GM12878 (cell line): ENCODE measurements around the gene WBP4. TPM values are rescaled to one million over a fixed set of nuclear protein-coding genes. Genes with fewer than 3 reads are reported as not detected.

Experiments used
- BHLHE40 ChIP-seq, 2 experiments: fragments of 450-650 bp in 1 of 2; IDR thresholded peaks; 2 replicates each; pipeline ENCODE4 v1.6.1; 2011 to 2017; ENCODE audit warnings: low read depth in 2 of 2, borderline replicate concordance in 1 of 2, improper control_type of control experiment in 1 of 2, low read length in 1 of 2, mild to moderate bottlenecking in 1 of 2
- CBFB ChIP-seq: IDR thresholded peaks from 2 replicates; pipeline ENCODE4 v1.6.1; 2016; ENCODE audit warnings: antibody characterized with exemption, low read depth
- CEBPB ChIP-seq, 2 experiments: fragments of 150-350 bp in 1 of 2; IDR thresholded peaks; 2 replicates each; pipeline ENCODE4 v1.6.1; 2012 to 2014; ENCODE audit warnings: low read depth in 2 of 2, low read length in 2 of 2, borderline replicate concordance in 1 of 2, inconsistent platforms in 1 of 2
- CHD4 ChIP-seq: fragments of 200-600 bp; sonication (generic); IDR thresholded peaks from 2 replicates; pipeline ENCODE4 v1.6.1; 2016; ENCODE audit warnings: mild to moderate bottlenecking
- DPF2 ChIP-seq: fragments of 450-650 bp; IDR thresholded peaks from 2 replicates; pipeline ENCODE4 v1.6.1; 2017; ENCODE audit warnings: mild to moderate bottlenecking
- FOS ChIP-seq: IDR thresholded peaks from 3 replicates; pipeline ENCODE4 v1.6.1; 2011; ENCODE audit warnings: borderline replicate concordance; ENCODE audit not compliant: insufficient read length; ENCODE audit errors: extremely low read depth
- HDAC6 ChIP-seq: fragments of 200-600 bp; sonication (generic); IDR thresholded peaks from one replicate; pipeline ENCODE4 v1.8.0; 2017; ENCODE audit warnings: antibody characterized with exemption; ENCODE audit not compliant: unreplicated experiment
- JUNB ChIP-seq: IDR thresholded peaks from 2 replicates; pipeline ENCODE4 v1.6.1; 2016; ENCODE audit warnings: antibody characterized with exemption, mild to moderate bottlenecking
- JUND ChIP-seq: IDR thresholded peaks from 2 replicates; pipeline ENCODE4 v1.6.1; 2012; ENCODE audit warnings: low read depth, mild to moderate bottlenecking, low read length, improper control_type of control experiment, moderate library complexity
- KDM1A ChIP-seq: fragments of 200-600 bp; sonication (generic); IDR thresholded peaks from 2 replicates; pipeline ENCODE4 v1.6.1; 2016; ENCODE audit warnings: borderline replicate concordance
- KLF5 ChIP-seq: fragments of 450-650 bp; IDR thresholded peaks from 2 replicates; pipeline ENCODE4 v1.6.1; 2014; ENCODE audit warnings: mild to moderate bottlenecking; ENCODE audit not compliant: partially characterized antibody
- MTA3 ChIP-seq: IDR thresholded peaks from 2 replicates; pipeline ENCODE4 v1.6.1; 2012; ENCODE audit warnings: low read length, inconsistent platforms, borderline replicate concordance
- MXI1 ChIP-seq: fragments of 150-350 bp; IDR thresholded peaks from 2 replicates; pipeline ENCODE4 v1.6.1; 2011; ENCODE audit warnings: low read depth, mild to moderate bottlenecking, inconsistent platforms, low read length, improper control_type of control experiment
- NBN ChIP-seq: fragments of 450-650 bp; IDR thresholded peaks from 2 replicates; pipeline ENCODE4 v1.6.1; 2016
- NR2C2 ChIP-seq: IDR thresholded peaks from 2 replicates; pipeline ENCODE4 v1.6.1; 2011; ENCODE audit warnings: borderline replicate concordance, low read depth; ENCODE audit not compliant: control insufficient read depth, insufficient read length
- RCOR1 ChIP-seq: conservative IDR thresholded peaks from 2 replicates; pipeline ENCODE4 v1.6.1; 2012; ENCODE audit warnings: low read depth, low read length, improper control_type of control experiment
- SMC3 ChIP-seq: IDR thresholded peaks from 2 replicates; pipeline ENCODE4 v1.6.1; 2011; ENCODE audit warnings: low read length, improper control_type of control experiment, borderline replicate concordance
- SRF ChIP-seq, 2 experiments: IDR thresholded peaks; 2 replicates each; pipeline ENCODE4 v1.6.1; 2011; ENCODE audit warnings: low read depth in 2 of 2, low read length in 2 of 2, mild to moderate bottlenecking in 1 of 2, moderate library complexity in 1 of 2
- SUPT20H ChIP-seq: IDR thresholded peaks from 2 replicates; pipeline ENCODE4 v1.6.1; 2011; ENCODE audit warnings: low read depth, mild to moderate bottlenecking, low read length, moderate library complexity, borderline replicate concordance; ENCODE audit not compliant: control insufficient read depth
- TBL1XR1 ChIP-seq: IDR thresholded peaks from 2 replicates; pipeline ENCODE4 v1.6.1; 2012; ENCODE audit warnings: low read depth, low read length, improper control_type of control experiment
- YBX1 ChIP-seq: fragments of 450-650 bp; IDR thresholded peaks from 2 replicates; pipeline ENCODE4 v1.6.1; 2016; ENCODE audit warnings: antibody characterized with exemption
- YY1 ChIP-seq: IDR thresholded peaks from 2 replicates; pipeline ENCODE4 v1.6.1; 2011; ENCODE audit warnings: low read depth, mild to moderate bottlenecking, low read length
- ZNF207 ChIP-seq: fragments of 450-650 bp; IDR thresholded peaks from 2 replicates; pipeline ENCODE4 v1.6.1; 2014; ENCODE audit warnings: antibody characterized with exemption, mild to moderate bottlenecking, borderline replicate concordance
- ZNF384 ChIP-seq: IDR thresholded peaks from 2 replicates; pipeline ENCODE4 v1.6.1; 2012; ENCODE audit warnings: low read depth, mild to moderate bottlenecking, low read length, improper control_type of control experiment, borderline replicate concordance
- polyA plus RNA-seq, 11 experiments: library from polyadenylated mRNA; depleted of rRNA in 4 of 11; unstranded in 6 of 11; stranded (reverse) in 5 of 11; fragments of >200 nt; fragmentation: Nextera tagmentation in 4 of 11; fragmentation: Illumina TruSeq in 1 of 11; extraction: Ambion mirVana in 4 of 11; extraction: Trizol in 1 of 11; gene quantifications; 1 replicate in 1 of 11; 2 replicates in 10 of 11; pipeline versions ENCODE4 v1.2.1 to v1.2.3, GENCODE V29; 2011 to 2016; ENCODE audit warnings: inconsistent platforms in 2 of 11, missing spikeins in 2 of 11, low read depth in 1 of 11
- total RNA-seq, 4 experiments: library from RNA; depleted of rRNA in 3 of 4; stranded (reverse); fragments of >200 nt in 3 of 4; fragmentation: Illumina TruSeq in 1 of 4; extraction: Trizol in 1 of 4; gene quantifications; 2 replicates each; pipeline versions ENCODE4 v1.2.1 to v1.2.3, GENCODE V29; 2013 to 2021
- TF ChIP-seq, protein P1 (sequence below): fragments of 450-650 bp; formaldehyde crosslinking; IDR thresholded peaks from 2 replicates; pipeline ENCODE4 v1.5.0; 2022; ENCODE audit warnings: mild to moderate bottlenecking, missing genetic modification characterization
- TF ChIP-seq, protein P2 (sequence below): fragments of 450-650 bp; IDR thresholded peaks from 2 replicates; pipeline ENCODE4 v1.6.1; 2018; ENCODE audit warnings: borderline replicate concordance, mild to moderate bottlenecking; ENCODE audit not compliant: partially characterized antibody

The WBP4 gene
- total and polyA plus RNA-seq, 10 of the 15 experiments (the other 5 are each of a cell fraction or from before 2014, with no cell fraction given) = 7.4 to 21.6 (median 14.2) TPM

DNA sequence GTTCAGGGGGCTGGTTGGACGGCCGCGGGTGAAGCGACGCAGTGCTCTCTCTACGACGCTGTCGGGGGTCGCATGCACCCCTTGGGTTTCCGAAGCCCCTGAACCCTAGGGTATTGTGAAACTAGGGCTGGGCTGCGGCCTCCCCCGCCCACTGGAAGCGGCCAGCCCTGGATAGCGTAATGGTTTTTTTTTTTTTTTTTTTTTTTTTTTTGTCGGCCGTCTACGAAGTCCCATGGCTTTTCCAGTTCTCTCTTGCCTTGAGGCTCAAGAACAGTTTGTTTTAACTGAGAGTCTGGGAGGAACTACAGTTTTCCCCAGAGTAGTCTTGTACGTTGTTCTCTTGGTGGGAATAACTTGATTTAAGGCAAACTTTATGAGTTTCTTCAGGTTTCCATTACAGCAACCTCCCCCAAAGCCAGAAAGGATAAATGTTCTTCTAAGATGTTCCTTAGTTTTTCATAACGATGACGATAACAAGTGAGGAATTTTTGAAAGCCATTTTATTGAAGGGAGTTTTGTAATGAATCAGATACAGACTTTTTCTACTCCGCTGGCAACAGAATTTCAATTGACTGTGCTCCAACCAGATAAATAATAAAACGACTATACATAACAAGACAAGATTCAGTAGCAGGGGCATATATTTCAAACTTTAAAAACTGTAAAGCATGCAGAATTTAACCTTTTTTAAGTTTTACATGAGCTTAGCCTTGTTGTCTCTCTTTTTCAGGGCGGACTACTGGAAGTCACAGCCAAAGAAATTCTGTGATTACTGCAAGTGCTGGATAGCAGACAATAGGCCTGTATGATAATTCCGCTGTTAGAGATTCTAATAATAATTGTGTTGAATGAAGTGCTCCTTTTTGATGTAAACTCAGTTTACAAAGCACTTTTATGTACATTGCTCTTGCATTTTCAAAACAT lies 867 bp downstream of the WBP4 start (continued):
- TF ChIP-seq SUPT20H (no peak), SMC3 (no peak), ZNF207 (no peak), ZNF384 (peak; percentile 98), CEBPB (IDR thresholded peaks at IDR 0.05; ENCODE audit: borderline replicate concordance in 1 of 2, low read depth in 2 of 2, low read length in 2 of 2) (peak in 1 of 2 experiments; percentile 34; a peak in 1 of 4 replicates), RCOR1 (no peak), NR2C2 (no peak), YY1 (no peak), JUNB (peak; percentile 5; the same call in 1 of the 2 replicates), MXI1 (no peak), FOS (no peak), CHD4 (no peak), SRF (IDR thresholded peaks at IDR 0.05; ENCODE audit: low read depth in 2 of 2, low read length in 2 of 2) (no peak), TBL1XR1 (0 out of 2 replicates have a peak, but pooled peaks have one; percentile 2), HDAC6 (no peak), CBFB (no peak), KLF5 (no peak), JUND (no peak), KDM1A (no peak), YBX1 (no peak), BHLHE40 (IDR thresholded peaks at IDR 0.05; ENCODE audit: borderline replicate concordance in 1 of 2, low read depth in 2 of 2, low read length in 1 of 2) (no peak; a peak in 1 of 4 replicates), MTA3 (no peak), DPF2 (no peak; the same call in 1 of the 2 replicates), NBN (no peak)
- TF ChIP-seq, protein P1, sequence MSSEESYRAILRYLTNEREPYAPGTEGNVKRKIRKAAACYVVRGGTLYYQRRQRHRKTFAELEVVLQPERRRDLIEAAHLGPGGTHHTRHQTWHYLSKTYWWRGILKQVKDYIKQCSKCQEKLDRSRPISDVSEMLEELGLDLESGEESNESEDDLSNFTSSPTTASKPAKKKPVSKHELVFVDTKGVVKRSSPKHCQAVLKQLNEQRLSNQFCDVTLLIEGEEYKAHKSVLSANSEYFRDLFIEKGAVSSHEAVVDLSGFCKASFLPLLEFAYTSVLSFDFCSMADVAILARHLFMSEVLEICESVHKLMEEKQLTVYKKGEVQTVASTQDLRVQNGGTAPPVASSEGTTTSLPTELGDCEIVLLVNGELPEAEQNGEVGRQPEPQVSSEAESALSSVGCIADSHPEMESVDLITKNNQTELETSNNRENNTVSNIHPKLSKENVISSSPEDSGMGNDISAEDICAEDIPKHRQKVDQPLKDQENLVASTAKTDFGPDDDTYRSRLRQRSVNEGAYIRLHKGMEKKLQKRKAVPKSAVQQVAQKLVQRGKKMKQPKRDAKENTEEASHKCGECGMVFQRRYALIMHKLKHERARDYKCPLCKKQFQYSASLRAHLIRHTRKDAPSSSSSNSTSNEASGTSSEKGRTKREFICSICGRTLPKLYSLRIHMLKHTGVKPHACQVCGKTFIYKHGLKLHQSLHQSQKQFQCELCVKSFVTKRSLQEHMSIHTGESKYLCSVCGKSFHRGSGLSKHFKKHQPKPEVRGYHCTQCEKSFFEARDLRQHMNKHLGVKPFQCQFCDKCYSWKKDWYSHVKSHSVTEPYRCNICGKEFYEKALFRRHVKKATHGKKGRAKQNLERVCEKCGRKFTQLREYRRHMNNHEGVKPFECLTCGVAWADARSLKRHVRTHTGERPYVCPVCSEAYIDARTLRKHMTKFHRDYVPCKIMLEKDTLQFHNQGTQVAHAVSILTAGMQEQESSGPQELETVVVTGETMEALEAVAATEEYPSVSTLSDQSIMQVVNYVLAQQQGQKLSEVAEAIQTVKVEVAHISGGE = no peak
- TF ChIP-seq, protein P2, sequence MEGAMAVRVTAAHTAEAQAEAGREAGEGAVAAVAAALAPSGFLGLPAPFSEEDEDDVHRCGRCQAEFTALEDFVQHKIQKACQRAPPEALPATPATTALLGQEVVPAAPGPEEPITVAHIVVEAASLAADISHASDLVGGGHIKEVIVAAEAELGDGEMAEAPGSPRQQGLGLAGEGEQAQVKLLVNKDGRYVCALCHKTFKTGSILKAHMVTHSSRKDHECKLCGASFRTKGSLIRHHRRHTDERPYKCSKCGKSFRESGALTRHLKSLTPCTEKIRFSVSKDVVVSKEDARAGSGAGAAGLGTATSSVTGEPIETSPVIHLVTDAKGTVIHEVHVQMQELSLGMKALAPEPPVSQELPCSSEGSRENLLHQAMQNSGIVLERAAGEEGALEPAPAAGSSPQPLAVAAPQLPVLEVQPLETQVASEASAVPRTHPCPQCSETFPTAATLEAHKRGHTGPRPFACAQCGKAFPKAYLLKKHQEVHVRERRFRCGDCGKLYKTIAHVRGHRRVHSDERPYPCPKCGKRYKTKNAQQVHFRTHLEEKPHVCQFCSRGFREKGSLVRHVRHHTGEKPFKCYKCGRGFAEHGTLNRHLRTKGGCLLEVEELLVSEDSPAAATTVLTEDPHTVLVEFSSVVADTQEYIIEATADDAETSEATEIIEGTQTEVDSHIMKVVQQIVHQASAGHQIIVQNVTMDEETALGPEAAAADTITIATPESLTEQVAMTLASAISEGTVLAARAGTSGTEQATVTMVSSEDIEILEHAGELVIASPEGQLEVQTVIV = no peak
